Thoracic aorta (tissue), 2 donors: ENCODE measurements around the gene ZNF385A. TPM values are rescaled to one million over a fixed set of nuclear protein-coding genes. Genes with fewer than 3 reads are reported as not detected.

ENCODE experiments used
- ATAC-seq: fragments of 150-250 bp; one replicate; pipeline ENCODE4 v1.8.0; 2017; ENCODE audit warnings: low read depth; ENCODE audit not compliant: insufficient number of reproducible peaks, low FRiP score
- DNase-seq: peaks from one replicate; pipeline ENCODE4 v3.0.0-alpha.2; 2020; ENCODE audit warnings: low spot score
- H3K27ac ChIP-seq, 2 donors: fragments of 200-600 bp; sonication (generic); 1 replicate in 1 of 2; 2 replicates in 1 of 2; pipeline ENCODE4 v1.5.1; 2016; ENCODE audit warnings: mild to moderate bottlenecking in 2 of 2, moderate library complexity in 2 of 2
- H3K27me3 ChIP-seq: fragments of 200-600 bp; sonication (generic); replicated peaks from 2 replicates; pipeline ENCODE4 v1.6.0; 2016; ENCODE audit warnings: mild to moderate bottlenecking; ENCODE audit not compliant: insufficient read depth
- H3K36me3 ChIP-seq: fragments of 200-600 bp; sonication (generic); one replicate; pipeline ENCODE4 v1.5.1; 2016
- H3K4me1 ChIP-seq, 2 donors: fragments of 200-600 bp; sonication (generic); 1 replicate in 1 of 2; 2 replicates in 1 of 2; pipeline versions ENCODE4 v1.5.1 to v1.6.0; 2016; ENCODE audit warnings: low read depth in 2 of 2, mild to moderate bottlenecking in 1 of 2; ENCODE audit not compliant: control insufficient read depth in 1 of 2
- H3K4me3 ChIP-seq: fragments of 200-600 bp; sonication (generic); 2 replicates; pipeline ENCODE4 v1.5.1; 2016; ENCODE audit warnings: mild to moderate bottlenecking
- H3K9me3 ChIP-seq: fragments of 200-600 bp; sonication (generic); 2 replicates; pipeline ENCODE4 v1.5.1; 2016
- CTCF ChIP-seq: fragments of 200-600 bp; sonication (generic); IDR thresholded peaks from one replicate; pipeline ENCODE4 v1.5.1; 2019; ENCODE audit warnings: antibody characterized with exemption
- total RNA-seq, 2 donors: library from RNA; depleted of rRNA; stranded (reverse); fragments of >200 nt; gene quantifications; one replicate each; pipeline versions ENCODE4 v1.1.0 to v1.2.3, GENCODE V29; 2016

Gene ZNF385A
- total RNA-seq, 2 donors from 2014 or later, result 7.4 to 19.0 TPM

- H3K36me3 ChIP-seq, result peaks cover 4% of the 10 kb centered on the region
- ATAC-seq (no peak), DNase-seq (no peak)
- H3K4me3 ChIP-seq, result no peak overlapping the region
- no peaks in the 10 kb centered on the region for H3K9me3 ChIP-seq
- no peaks in the 10 kb centered on the region for H3K27me3 ChIP-seq
- H3K4me1 ChIP-seq, result peaks cover 2 to 32% of the 10 kb centered on the region in 2 donors
- no peak for TF ChIP-seq CTCF
- H3K27ac ChIP-seq, result no peak overlapping the region
Measured at GRCh38 chr12:54376596-54376995, 7.9 kb downstream of the ZNF385A start.

GRCh38 chr12:54375259-54375579 lies 9.3 kb downstream of the ZNF385A start:
- TF ChIP-seq CTCF, result no peak
- DNase-seq, result no peak
- Histone ChIP-seq H3K4me3 (no peak overlapping the region), H3K9me3 (no peaks in the 10 kb centered on the region), H3K4me1 (peaks cover 2 to 43% of the 10 kb centered on the region in 2 donors), H3K27ac (no peak overlapping the region), H3K36me3 (peaks cover 4% of the 10 kb centered on the region), H3K27me3 (no peaks in the 10 kb centered on the region)
- no peak for ATAC-seq

- Histone ChIP-seq H3K27ac (no peak overlapping the region), H3K4me1 (peaks cover 5 to 46% of the 10 kb centered on the region in 2 donors), H3K4me3 (no peak overlapping the region), H3K27me3 (no peaks in the 10 kb centered on the region), H3K9me3 (no peaks in the 10 kb centered on the region), H3K36me3 (peaks cover 4% of the 10 kb centered on the region)
- no peak for TF ChIP-seq CTCF
- DNase-seq (no peak), ATAC-seq (no peak)
Measured at GRCh38 chr12:54374562-54375258, 9.8 kb downstream of the ZNF385A start.

GRCh38 chr12:54373649-54374561 lies 10.6 kb downstream of the ZNF385A start:
- no peak for DNase-seq
- Histone ChIP-seq H3K27ac (no peak overlapping the region), H3K36me3 (peaks cover 4% of the 10 kb centered on the region), H3K4me1 (peaks cover 11 to 50% of the 10 kb centered on the region in 2 donors), H3K9me3 (no peaks in the 10 kb centered on the region), H3K27me3 (no peaks in the 10 kb centered on the region), H3K4me3 (no peak overlapping the region)
- ATAC-seq, result no peak
- TF ChIP-seq CTCF, result no peak

GRCh38 chr12:54372113-54372806 lies 12.3 kb downstream of the ZNF385A start:
- ATAC-seq (no peak), DNase-seq (no peak)
- Histone ChIP-seq H3K27ac (peak overlapping the region in 1 of 2 donors; percentile 44), H3K36me3 (peaks cover 4% of the 10 kb centered on the region), H3K4me3 (no peak overlapping the region), H3K9me3 (no peaks in the 10 kb centered on the region), H3K27me3 (no peaks in the 10 kb centered on the region), H3K4me1 (peaks cover 10 to 45% of the 10 kb centered on the region in 2 donors)
- TF ChIP-seq CTCF, result no peak
